WTC11 (cell line): ENCODE measurements around the gene RPRM. TPM values are rescaled to one million over a fixed set of nuclear protein-coding genes. Genes with fewer than 3 reads are reported as not detected.

Experiments
- ATAC-seq: fragments of 200-7000 bp; cut with Tn5 transposase; 2 replicates; pipeline ENCODE4 v1.10.0; 2021; ENCODE audit warnings: mild to moderate bottlenecking, moderate library complexity
- CTCF ChIA-PET: fragments of 300-600 bp; sonication (Branson Sonifier 250); formaldehyde crosslinking; loops from one replicate; lab custom pipeline; 2021; ENCODE audit warnings: antibody characterized with exemption; lab: Charles Lee
- POLR2A ChIA-PET: fragments of 350-600 bp; sonication (Branson Sonifier 250); formaldehyde crosslinking; loops from one replicate; lab custom pipeline; 2021; ENCODE audit warnings: antibody characterized with exemption; lab: Charles Lee
- DNase-seq: peaks from one replicate; pipeline ENCODE4 v3.0.0; 2021; ENCODE audit warnings: low spot score
- H3K27ac Mint-ChIP-seq: 2 replicates; pipeline ENCODE4 v1.8.0; 2021; ENCODE audit warnings: mixed read lengths
- H3K27me3 Mint-ChIP-seq: 2 replicates; pipeline ENCODE4 v1.8.0; 2021; ENCODE audit warnings: low read depth, mild to moderate bottlenecking, moderate library complexity, mixed read lengths
- H3K36me3 Mint-ChIP-seq: 2 replicates; pipeline ENCODE4 v1.8.0; 2021; ENCODE audit warnings: mixed read lengths
- H3K4me1 Mint-ChIP-seq: 2 replicates; pipeline ENCODE4 v1.8.0; 2022; ENCODE audit warnings: mixed read lengths
- H3K4me3 Mint-ChIP-seq: 2 replicates; pipeline ENCODE4 v1.8.0; 2021; ENCODE audit warnings: mild to moderate bottlenecking, moderate library complexity, mixed read lengths
- H3K9me3 Mint-ChIP-seq: 2 replicates; pipeline ENCODE4 v1.8.0; 2021; ENCODE audit warnings: mixed read lengths
- ATF1 ChIP-seq: sonication (generic); formaldehyde crosslinking; IDR thresholded peaks from 2 replicates; pipeline ENCODE4 v1.8.1; 2023; ENCODE audit warnings: mild to moderate bottlenecking, moderate library complexity, missing genetic modification reagents
- ATF3 ChIP-seq: sonication (generic); formaldehyde crosslinking; conservative IDR thresholded peaks from 2 replicates; pipeline ENCODE4 v1.8.1; 2022; ENCODE audit warnings: mild to moderate bottlenecking, missing genetic modification reagents
- CDX4 ChIP-seq: fragments of 250-450 bp; sonication (Bioruptor Pico); IDR thresholded peaks from 2 replicates; pipeline ENCODE4 v1.9.0; 2021; ENCODE audit warnings: moderate library complexity, mild to moderate bottlenecking, inconsistent platforms, borderline replicate concordance
- CTCF ChIP-seq: fragments of 200-600 bp; IDR thresholded peaks from 2 replicates; pipeline ENCODE4 v1.8.0; 2022; ENCODE audit warnings: antibody characterized with exemption
- E2F1 ChIP-seq: sonication (generic); formaldehyde crosslinking; IDR thresholded peaks from 2 replicates; pipeline ENCODE4 v1.8.0; 2022; ENCODE audit warnings: mild to moderate bottlenecking, missing genetic modification reagents
- E2F5 ChIP-seq: sonication (generic); formaldehyde crosslinking; IDR thresholded peaks from 2 replicates; pipeline ENCODE4 v1.8.1; 2022; ENCODE audit warnings: mild to moderate bottlenecking, moderate library complexity, missing genetic modification reagents
- EMX1 ChIP-seq: fragments of 250-450 bp; sonication (Bioruptor Pico); IDR thresholded peaks from 2 replicates; pipeline ENCODE4 v1.8.0; 2021; ENCODE audit warnings: mild to moderate bottlenecking
- FOXK1 ChIP-seq: sonication (generic); formaldehyde crosslinking; IDR thresholded peaks from 2 replicates; pipeline ENCODE4 v1.8.0; 2022; ENCODE audit warnings: mild to moderate bottlenecking, moderate library complexity, missing genetic modification reagents
- GTF2I ChIP-seq: fragments of 250-450 bp; sonication (Bioruptor Pico); conservative IDR thresholded peaks from 2 replicates; pipeline ENCODE4 v1.4.0; 2021; ENCODE audit warnings: mild to moderate bottlenecking
- HMGA2 ChIP-seq: fragments of 250-450 bp; sonication (Bioruptor Pico); IDR thresholded peaks from 2 replicates; pipeline ENCODE4 v1.4.0; 2021; ENCODE audit warnings: mild to moderate bottlenecking, moderate library complexity
- IRF1 ChIP-seq: sonication (generic); formaldehyde crosslinking; IDR thresholded peaks from 2 replicates; pipeline ENCODE4 v1.8.0; 2023; ENCODE audit warnings: missing genetic modification reagents
- SMAD3 ChIP-seq: sonication (generic); formaldehyde crosslinking; IDR thresholded peaks from 2 replicates; pipeline ENCODE4 v1.8.0; 2022; ENCODE audit warnings: missing genetic modification reagents, mild to moderate bottlenecking, borderline replicate concordance
- SOX15 ChIP-seq: fragments of 250-450 bp; sonication (Bioruptor Pico); IDR thresholded peaks from 2 replicates; pipeline ENCODE4 v1.9.0; 2021; ENCODE audit warnings: mild to moderate bottlenecking
- TEAD1 ChIP-seq: sonication (generic); formaldehyde crosslinking; IDR thresholded peaks from 2 replicates; pipeline ENCODE4 v1.8.0; 2022; ENCODE audit warnings: mild to moderate bottlenecking, missing genetic modification reagents
- ZNF121 ChIP-seq: sonication (generic); formaldehyde crosslinking; IDR thresholded peaks from 2 replicates; pipeline ENCODE4 v1.8.0; 2023; ENCODE audit warnings: missing genetic modification reagents
- ZNF219 ChIP-seq: sonication (generic); formaldehyde crosslinking; IDR thresholded peaks from 2 replicates; pipeline ENCODE4 v1.8.0; 2023; ENCODE audit warnings: missing genetic modification reagents, mild to moderate bottlenecking, borderline replicate concordance
- ZNF281 ChIP-seq: sonication (generic); formaldehyde crosslinking; IDR thresholded peaks from 2 replicates; pipeline ENCODE4 v1.8.0; 2023; ENCODE audit warnings: mild to moderate bottlenecking, missing genetic modification reagents
- ZNF512 ChIP-seq: sonication (generic); formaldehyde crosslinking; IDR thresholded peaks from 2 replicates; pipeline ENCODE4 v1.8.1; 2022; ENCODE audit warnings: missing genetic modification reagents, borderline replicate concordance
- total RNA-seq: library from RNA; stranded (reverse); gene quantifications from 3 replicates; pipeline ENCODE4 v1.2.3, GENCODE V29; 2021

Gene RPRM
- total RNA-seq, 1 experiment from 2014 or later, result 28.1 TPM

- TF ChIP-seq E2F5 (CRISPR knock-in tag) (peak; percentile 78), E2F1 (CRISPR knock-in tag) (no peak), EMX1 (CRISPR knock-in tag) (no peak), ZNF281 (0 out of 2 replicates have a peak, but pooled peaks have one; percentile 22), HMGA2 (no peak), IRF1 (CRISPR knock-in tag) (0 out of 2 replicates have a peak, but pooled peaks have one; percentile 31), ATF3 (CRISPR knock-in tag) (no peak), TEAD1 (CRISPR knock-in tag) (no peak), ZNF219 (CRISPR knock-in tag) (no peak), FOXK1 (peak; percentile 16), SOX15 (CRISPR knock-in tag) (no peak)
Observed at GRCh38 chr2:153478289-153479261, at the start of gene RPRM (continued).

GRCh38 chr2:153519257-153519875 lies 40.8 kb upstream of the RPRM start:
- Mint-ChIP-seq H3K36me3 (peaks cover 25% of the 10 kb centered on the region), H3K9me3 (peaks cover 31% of the 10 kb centered on the region), H3K4me1 (peaks cover 13% of the 10 kb centered on the region), H3K27me3 (no peaks in the 10 kb centered on the region; the same call in 1 of the 2 replicates), H3K4me3 (no peak overlapping the region), H3K27ac (no peak overlapping the region)
- CTCF ChIA-PET, result interaction anchor here (1.1 kb wide), 1 partner anchor 11 kb away, joined by 3 read pairs; no protein-coding TSS in a partner anchor
- DNase-seq (peak; percentile 57), ATAC-seq (no peak)
- TF ChIP-seq CTCF (peak; percentile 80), GTF2I (CRISPR knock-in tag) (no peak), CDX4 (CRISPR knock-in tag) (no peak), ZNF512 (CRISPR knock-in tag) (no peak), ZNF121 (CRISPR knock-in tag) (no peak), SMAD3 (CRISPR knock-in tag) (no peak), ATF1 (CRISPR knock-in tag) (no peak)
- POLR2A ChIA-PET, result no interaction called here
